A549 (cell line): Measurements from ENCODE around the gene ANKRD11. TPM values are rescaled to one million over a fixed set of nuclear protein-coding genes. Genes with fewer than 3 reads are reported as not detected.
A peak's percentile ranks its signal among the peaks of the same experiment; 100 is the strongest.

Experiments used
- ATAC-seq, 2 experiments: fragments of 200-7000 bp in 1 of 2; fragments of >200 bp in 1 of 2; cut with Nextera tagmentation in 1 of 2; cut with Tn5 transposase in 1 of 2; 3 replicates each; pipeline versions ENCODE4 v1.8.0 to v1.9.1; 2018 to 2020; ENCODE audit warnings: mild to moderate bottlenecking in 1 of 2, moderate library complexity in 1 of 2
- CTCF ChIA-PET: fragments of 300-600 bp; sonication (Branson Sonifier 250); formaldehyde crosslinking; extraction: SDS; loops from one replicate; lab custom pipeline; 2021; ENCODE audit warnings: antibody characterized with exemption, inconsistent platforms; lab: Yijun Ruan, JAX
- POLR2A ChIA-PET: fragments of 350-600 bp; formaldehyde crosslinking; extraction: SDS; loops from one replicate; lab custom pipeline; 2021; ENCODE audit warnings: antibody characterized with exemption, inconsistent platforms; lab: Yijun Ruan, JAX
- DNase-seq, 2 experiments: peaks; one replicate each; pipeline versions ENCODE4 v3.0.0 to v3.0.0-alpha.2; 2011 to 2016; ENCODE audit warnings: low read depth in 1 of 2, low spot score in 1 of 2
- FAIRE-seq: peaks from 2 replicates; lab custom pipeline; 2011; peaks lifted over from hg19 to GRCh38; lab: Jason Lieb, UNC
- H3K27ac ChIP-seq, 2 experiments: fragments of >200 bp; sonication (Bioruptor Twin); formaldehyde crosslinking; 3 replicates each; pipeline ENCODE4 v1.5.1; 2016 to 2017
- H3K4me1 ChIP-seq: fragments of >200 bp; sonication (Bioruptor Twin); formaldehyde crosslinking; 3 replicates; pipeline ENCODE4 v1.6.1; 2016
- H3K4me2 ChIP-seq: fragments of >200 bp; sonication (Bioruptor Twin); formaldehyde crosslinking; 3 replicates; pipeline ENCODE4 v1.6.1; 2016
- H3K4me3 ChIP-seq: fragments of >200 bp; sonication (Bioruptor Twin); formaldehyde crosslinking; 3 replicates; pipeline ENCODE4 v1.5.1; 2016
- H3K9me3 ChIP-seq: fragments of >200 bp; sonication (Bioruptor Twin); formaldehyde crosslinking; 3 replicates; pipeline ENCODE4 v1.6.1; 2016
- ATOH8 ChIP-seq: fragments of 250-450 bp; sonication (Bioruptor Pico); IDR thresholded peaks from 2 replicates; pipeline ENCODE4 v1.5.0; 2020; ENCODE audit warnings: low read depth, mild to moderate bottlenecking, moderate library complexity
- CEBPB ChIP-seq, 2 experiments: fragments of >200 bp in 1 of 2; sonication (Bioruptor Twin) in 1 of 2; formaldehyde crosslinking in 1 of 2; IDR thresholded peaks; 2 replicates each; pipeline ENCODE4 v1.6.1; 2012 to 2016
- CTCF ChIP-seq: fragments of >200 bp; sonication (Bioruptor Twin); formaldehyde crosslinking; IDR thresholded peaks from 3 replicates; pipeline ENCODE4 v1.5.1; 2016
- E2F6 ChIP-seq: IDR thresholded peaks from 2 replicates; pipeline ENCODE4 v1.6.1; 2012; ENCODE audit warnings: low read depth, borderline replicate concordance
- FOSL2 ChIP-seq, 2 experiments: fragments of 450-650 bp in 1 of 2; fragments of >200 bp in 1 of 2; sonication (Bioruptor Twin) in 1 of 2; formaldehyde crosslinking; IDR thresholded peaks; 2 replicates each; pipeline versions ENCODE4 v1.5.0 to v1.6.1; 2016 to 2020; ENCODE audit warnings: mild to moderate bottlenecking in 1 of 2, moderate library complexity in 1 of 2
- HES2 ChIP-seq: fragments of >200 bp; sonication (Bioruptor Twin); formaldehyde crosslinking; IDR thresholded peaks from 2 replicates; pipeline ENCODE4 v1.6.1; 2016
- MAX ChIP-seq: IDR thresholded peaks from 2 replicates; pipeline ENCODE4 v1.6.1; 2012
- RFX5 ChIP-seq: fragments of 450-650 bp; IDR thresholded peaks from 2 replicates; pipeline ENCODE4 v1.7.1; 2014; ENCODE audit warnings: antibody characterized with exemption, mild to moderate bottlenecking, moderate library complexity
- USF2 ChIP-seq: fragments of 450-650 bp; IDR thresholded peaks from 2 replicates; pipeline ENCODE4 v1.6.1; 2014; ENCODE audit warnings: antibody characterized with exemption
- WGBS: methylation state at CpG from one replicate; pipeline ENCODE4 v1.1.6; 2017; ENCODE audit errors: missing lambda C conversion rate; 5-methylcytosine and 5-hydroxymethylcytosine counted together
- polyA plus RNA-seq, 4 experiments: library from polyadenylated mRNA; depleted of rRNA in 3 of 4; stranded (reverse); fragments of >200 nt; fragmentation: RNase III in 1 of 4; extraction: RNeasy Plus Mini Kit Qiagen cat#74134 plus additional on column Dnase treatment in 1 of 4; gene quantifications; 2 replicates in 3 of 4; 3 replicates in 1 of 4; pipeline ENCODE4 v1.2.3, GENCODE V29; 2011 to 2017

ANKRD11 gene
- polyA plus RNA-seq, 2 of the 4 experiments (the other 2 are of a cell fraction), result 53.6 to 54.9 TPM

GRCh38 chr16:89257281-89257731, 233.1 kb downstream of the ANKRD11 start:
- FAIRE-seq (no peak), ATAC-seq (no peak), DNase-seq (no peak)
- H3K4me3 ChIP-seq, result no peak overlapping the region; the same call in 2 of the 3 replicates
- peak overlapping the region; percentile 66 for H3K4me2 ChIP-seq
- 76% methylated on average over 44 of the region's 44 CpGs for WGBS
- POLR2A ChIA-PET, result no interaction called here
- CTCF ChIA-PET, result interaction anchor here (0.6 kb wide), 1 partner anchor 29 kb away, joined by 3 read pairs; no protein-coding TSS in a partner anchor
- no peaks in the 10 kb centered on the region for H3K9me3 ChIP-seq
- peaks cover 10% of the 10 kb centered on the region; the same call in 2 of the 3 replicates for H3K4me1 ChIP-seq
- peak overlapping the region; percentile 19 to 74; a peak in 2 of 6 replicates for H3K27ac ChIP-seq
- no peak for TF ChIP-seq CTCF
- TF ChIP-seq RFX5, result no peak
- no peak for TF ChIP-seq HES2
- TF ChIP-seq USF2, result no peak

GRCh38 chr16:89256651-89257254, 233.6 kb downstream of the ANKRD11 start:
- peak overlapping the region; percentile 19 to 74; a peak in 2 of 6 replicates for H3K27ac ChIP-seq
- ATAC-seq (peak; percentile 58 to 70), FAIRE-seq (no peak), DNase-seq (peak in 1 of 2 experiments; percentile 48)
- no peak overlapping the region; the same call in 2 of the 3 replicates for H3K4me3 ChIP-seq
- no peaks in the 10 kb centered on the region for H3K9me3 ChIP-seq
- ChIA-PET POLR2A (no interaction called here), CTCF (no interaction called here)
- H3K4me1 ChIP-seq, result peaks cover 10% of the 10 kb centered on the region; the same call in 2 of the 3 replicates
- peak overlapping the region; percentile 66 for H3K4me2 ChIP-seq
- 58% methylated on average over 36 of the region's 57 CpGs for WGBS
- 0 out of 2 replicates have a peak, but pooled peaks have one; percentile 8 for TF ChIP-seq FOSL2 (IDR thresholded peaks at IDR 0.05)
- peak; percentile 58 for TF ChIP-seq FOSL2 (CRISPR knock-in tag; IDR thresholded peaks at IDR 0.05)
- TF ChIP-seq MAX, result peak; percentile 67; the same call in 1 of the 2 replicates
- no peak for TF ChIP-seq CEBPB (IDR thresholded peaks at IDR 0.05)
- peak; percentile 72; the same call in 1 of the 2 replicates for TF ChIP-seq E2F6

- no peak overlapping the region for H3K27ac ChIP-seq
- H3K4me1 ChIP-seq, result peaks cover 10% of the 10 kb centered on the region; the same call in 2 of the 3 replicates
- TF ChIP-seq ATOH8 (CRISPR knock-in tag), result no peak
- FAIRE-seq (no peak), ATAC-seq (no peak), DNase-seq (no peak)
- H3K4me2 ChIP-seq, result no peak overlapping the region
- 92% methylated on average over 10 of the region's 10 CpGs for WGBS
- no peaks in the 10 kb centered on the region for H3K9me3 ChIP-seq
- ChIA-PET CTCF (interaction anchor here (0.7 to 2.1 kb wide), 4 partner anchors 9 to 16 kb away, joined by 3 to 6 read pairs (median 4); no protein-coding TSS in a partner anchor), POLR2A (interaction anchor here (0.6 kb wide), 1 partner anchor 27 kb away, joined by 3 read pairs; no protein-coding TSS in a partner anchor)
- H3K4me3 ChIP-seq, result no peak overlapping the region
These were observed 236.6 kb downstream of the ANKRD11 start for GRCh38 chr16:89253548-89254287.
